ENCODE data around the gene PRPF18. TPM values are rescaled to one million over a fixed set of nuclear protein-coding genes. Genes with fewer than 3 reads are reported as not detected.

The PRPF18 gene
- total RNA-seq, 4 donors from 2014 or later = 21.8 to 44.0 (median 25.7) TPM

GRCh38 chr10:13637303-13637856, 50.6 kb downstream of the PRPF18 start:
- TF ChIP-seq EP300 (IDR thresholded peaks at IDR 0.05) = no peak
- no peak for TF ChIP-seq POLR2AphosphoS5 (IDR thresholded peaks at IDR 0.05)
- no peak for TF ChIP-seq CTCF (IDR thresholded peaks at IDR 0.05)
- TF ChIP-seq POLR2A (IDR thresholded peaks at IDR 0.05) = no peak
- Histone ChIP-seq H3K4me3 (no peak overlapping the region), H3K36me3 (peaks cover 24% of the 10 kb centered on the region), H3K9me3 (peaks cover 8% of the 10 kb centered on the region), H3K27ac (no peak overlapping the region), H3K27me3 (no peaks in the 10 kb centered on the region), H3K4me1 (no peaks in the 10 kb centered on the region)
- WGBS = 82% methylated on average over 1 of the region's 1 CpG
- DNase-seq (ENCODE audit: low spot score in 2 of 2) = no peak

GRCh38 chr10:13637894-13638293, 51.1 kb downstream of the PRPF18 start:
- Histone ChIP-seq H3K9me3 (peaks cover 12% of the 10 kb centered on the region), H3K4me1 (no peaks in the 10 kb centered on the region), H3K4me3 (no peak overlapping the region), H3K27ac (no peak overlapping the region), H3K36me3 (peaks cover 24% of the 10 kb centered on the region), H3K27me3 (no peaks in the 10 kb centered on the region)
- no peak for TF ChIP-seq EP300 (IDR thresholded peaks at IDR 0.05)
- TF ChIP-seq POLR2A (IDR thresholded peaks at IDR 0.05) = no peak
- TF ChIP-seq CTCF (IDR thresholded peaks at IDR 0.05) = no peak
- no peak for TF ChIP-seq POLR2AphosphoS5 (IDR thresholded peaks at IDR 0.05)
- no peak for DNase-seq (ENCODE audit: low spot score in 2 of 2)
- WGBS = 97% methylated on average over 5 of the region's 5 CpGs

- Histone ChIP-seq H3K27ac (no peak overlapping the region), H3K4me1 (no peaks in the 10 kb centered on the region), H3K27me3 (no peaks in the 10 kb centered on the region), H3K4me3 (no peak overlapping the region), H3K9me3 (peaks cover 12% of the 10 kb centered on the region), H3K36me3 (peaks cover 50% of the 10 kb centered on the region)
- TF ChIP-seq EP300 (IDR thresholded peaks at IDR 0.05) (no peak), CTCF (IDR thresholded peaks at IDR 0.05) (no peak), POLR2AphosphoS5 (IDR thresholded peaks at IDR 0.05) (no peak), POLR2A (IDR thresholded peaks at IDR 0.05) (no peak)
- 98% methylated on average over 2 of the region's 2 CpGs for WGBS
- DNase-seq (ENCODE audit: low spot score in 2 of 2) = no peak
These were observed 55.5 kb downstream of the PRPF18 start for GRCh38 chr10:13642293-13642692.

GRCh38 chr10:13643016-13643415, 56.3 kb downstream of the PRPF18 start:
- H3K4me3 ChIP-seq = no peak overlapping the region
- 77% methylated on average over 6 of the region's 7 CpGs for WGBS
- DNase-seq (ENCODE audit: low spot score in 2 of 2) = no peak
- TF ChIP-seq EP300 (IDR thresholded peaks at IDR 0.05) = no peak
- TF ChIP-seq POLR2AphosphoS5 (IDR thresholded peaks at IDR 0.05) = no peak
- TF ChIP-seq CTCF (IDR thresholded peaks at IDR 0.05) = no peak
- no peak for TF ChIP-seq POLR2A (IDR thresholded peaks at IDR 0.05)
- H3K4me1 ChIP-seq = no peaks in the 10 kb centered on the region
- peaks cover 55% of the 10 kb centered on the region for H3K36me3 ChIP-seq
- no peak overlapping the region for H3K27ac ChIP-seq
- no peaks in the 10 kb centered on the region for H3K27me3 ChIP-seq
- peaks cover 12% of the 10 kb centered on the region for H3K9me3 ChIP-seq

- H3K9me3 ChIP-seq = peaks cover 12% of the 10 kb centered on the region
- WGBS = 98% methylated on average over 9 of the region's 9 CpGs
- H3K27ac ChIP-seq = no peak overlapping the region
- no peaks in the 10 kb centered on the region for H3K27me3 ChIP-seq
- no peak for TF ChIP-seq POLR2A (IDR thresholded peaks at IDR 0.05)
- TF ChIP-seq EP300 (IDR thresholded peaks at IDR 0.05) = no peak
- no peak for TF ChIP-seq CTCF (IDR thresholded peaks at IDR 0.05)
- no peak for TF ChIP-seq POLR2AphosphoS5 (IDR thresholded peaks at IDR 0.05)
- H3K36me3 ChIP-seq = peaks cover 62% of the 10 kb centered on the region
- no peaks in the 10 kb centered on the region for H3K4me1 ChIP-seq
- no peak overlapping the region for H3K4me3 ChIP-seq
- no peak for DNase-seq (ENCODE audit: low spot score in 2 of 2)
These were observed 58.1 kb downstream of the PRPF18 start for GRCh38 chr10:13644866-13645265.
